ENCODE results near the gene FLYWCH1. TPM values are rescaled to one million over a fixed set of nuclear protein-coding genes. Genes with fewer than 3 reads are reported as not detected.

The FLYWCH1 gene
- total and polyA plus RNA-seq, 9 of the 15 experiments (the other 6 are each of a cell fraction or from before 2014, with no cell fraction given): 0.18 to 33.6 (median 11.3) TPM

- TF ChIP-seq, protein P1, sequence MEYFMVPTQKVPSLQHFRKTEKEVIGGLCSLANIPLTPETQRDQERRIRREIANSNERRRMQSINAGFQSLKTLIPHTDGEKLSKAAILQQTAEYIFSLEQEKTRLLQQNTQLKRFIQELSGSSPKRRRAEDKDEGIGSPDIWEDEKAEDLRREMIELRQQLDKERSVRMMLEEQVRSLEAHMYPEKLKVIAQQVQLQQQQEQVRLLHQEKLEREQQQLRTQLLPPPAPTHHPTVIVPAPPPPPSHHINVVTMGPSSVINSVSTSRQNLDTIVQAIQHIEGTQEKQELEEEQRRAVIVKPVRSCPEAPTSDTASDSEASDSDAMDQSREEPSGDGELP (CRISPR knock-in tag; IDR thresholded peaks at IDR 0.05; ENCODE audit: borderline replicate concordance): peak; percentile 60; the same call in 1 of the 2 replicates
- peak; percentile 64 for TF ChIP-seq BHLHE40 (IDR thresholded peaks at IDR 0.05; ENCODE audit: low read length)
- TF ChIP-seq GATAD2A (IDR thresholded peaks at IDR 0.05): no peak
- no peak for TF ChIP-seq MNT (conservative IDR thresholded peaks at IDR 0.05)
- TF ChIP-seq, protein P2, sequence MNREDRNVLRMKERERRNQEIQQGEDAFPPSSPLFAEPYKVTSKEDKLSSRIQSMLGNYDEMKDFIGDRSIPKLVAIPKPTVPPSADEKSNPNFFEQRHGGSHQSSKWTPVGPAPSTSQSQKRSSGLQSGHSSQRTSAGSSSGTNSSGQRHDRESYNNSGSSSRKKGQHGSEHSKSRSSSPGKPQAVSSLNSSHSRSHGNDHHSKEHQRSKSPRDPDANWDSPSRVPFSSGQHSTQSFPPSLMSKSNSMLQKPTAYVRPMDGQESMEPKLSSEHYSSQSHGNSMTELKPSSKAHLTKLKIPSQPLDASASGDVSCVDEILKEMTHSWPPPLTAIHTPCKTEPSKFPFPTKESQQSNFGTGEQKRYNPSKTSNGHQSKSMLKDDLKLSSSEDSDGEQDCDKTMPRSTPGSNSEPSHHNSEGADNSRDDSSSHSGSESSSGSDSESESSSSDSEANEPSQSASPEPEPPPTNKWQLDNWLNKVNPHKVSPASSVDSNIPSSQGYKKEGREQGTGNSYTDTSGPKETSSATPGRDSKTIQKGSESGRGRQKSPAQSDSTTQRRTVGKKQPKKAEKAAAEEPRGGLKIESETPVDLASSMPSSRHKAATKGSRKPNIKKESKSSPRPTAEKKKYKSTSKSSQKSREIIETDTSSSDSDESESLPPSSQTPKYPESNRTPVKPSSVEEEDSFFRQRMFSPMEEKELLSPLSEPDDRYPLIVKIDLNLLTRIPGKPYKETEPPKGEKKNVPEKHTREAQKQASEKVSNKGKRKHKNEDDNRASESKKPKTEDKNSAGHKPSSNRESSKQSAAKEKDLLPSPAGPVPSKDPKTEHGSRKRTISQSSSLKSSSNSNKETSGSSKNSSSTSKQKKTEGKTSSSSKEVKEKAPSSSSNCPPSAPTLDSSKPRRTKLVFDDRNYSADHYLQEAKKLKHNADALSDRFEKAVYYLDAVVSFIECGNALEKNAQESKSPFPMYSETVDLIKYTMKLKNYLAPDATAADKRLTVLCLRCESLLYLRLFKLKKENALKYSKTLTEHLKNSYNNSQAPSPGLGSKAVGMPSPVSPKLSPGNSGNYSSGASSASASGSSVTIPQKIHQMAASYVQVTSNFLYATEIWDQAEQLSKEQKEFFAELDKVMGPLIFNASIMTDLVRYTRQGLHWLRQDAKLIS (CRISPR knock-in tag; IDR thresholded peaks at IDR 0.05): no peak
- TF ChIP-seq, protein P3, sequence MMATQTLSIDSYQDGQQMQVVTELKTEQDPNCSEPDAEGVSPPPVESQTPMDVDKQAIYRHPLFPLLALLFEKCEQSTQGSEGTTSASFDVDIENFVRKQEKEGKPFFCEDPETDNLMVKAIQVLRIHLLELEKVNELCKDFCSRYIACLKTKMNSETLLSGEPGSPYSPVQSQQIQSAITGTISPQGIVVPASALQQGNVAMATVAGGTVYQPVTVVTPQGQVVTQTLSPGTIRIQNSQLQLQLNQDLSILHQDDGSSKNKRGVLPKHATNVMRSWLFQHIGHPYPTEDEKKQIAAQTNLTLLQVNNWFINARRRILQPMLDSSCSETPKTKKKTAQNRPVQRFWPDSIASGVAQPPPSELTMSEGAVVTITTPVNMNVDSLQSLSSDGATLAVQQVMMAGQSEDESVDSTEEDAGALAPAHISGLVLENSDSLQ (IDR thresholded peaks at IDR 0.05): peak; percentile 74; the same call in 1 of the 2 replicates
- TF ChIP-seq, protein P4, sequence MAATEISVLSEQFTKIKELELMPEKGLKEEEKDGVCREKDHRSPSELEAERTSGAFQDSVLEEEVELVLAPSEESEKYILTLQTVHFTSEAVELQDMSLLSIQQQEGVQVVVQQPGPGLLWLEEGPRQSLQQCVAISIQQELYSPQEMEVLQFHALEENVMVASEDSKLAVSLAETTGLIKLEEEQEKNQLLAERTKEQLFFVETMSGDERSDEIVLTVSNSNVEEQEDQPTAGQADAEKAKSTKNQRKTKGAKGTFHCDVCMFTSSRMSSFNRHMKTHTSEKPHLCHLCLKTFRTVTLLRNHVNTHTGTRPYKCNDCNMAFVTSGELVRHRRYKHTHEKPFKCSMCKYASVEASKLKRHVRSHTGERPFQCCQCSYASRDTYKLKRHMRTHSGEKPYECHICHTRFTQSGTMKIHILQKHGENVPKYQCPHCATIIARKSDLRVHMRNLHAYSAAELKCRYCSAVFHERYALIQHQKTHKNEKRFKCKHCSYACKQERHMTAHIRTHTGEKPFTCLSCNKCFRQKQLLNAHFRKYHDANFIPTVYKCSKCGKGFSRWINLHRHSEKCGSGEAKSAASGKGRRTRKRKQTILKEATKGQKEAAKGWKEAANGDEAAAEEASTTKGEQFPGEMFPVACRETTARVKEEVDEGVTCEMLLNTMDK (IDR thresholded peaks at IDR 0.05; ENCODE audit: borderline replicate concordance, insufficient read depth, low read depth, low read length, poor library complexity, severe bottlenecking): peak; percentile 33
- TF ChIP-seq, protein P5, sequence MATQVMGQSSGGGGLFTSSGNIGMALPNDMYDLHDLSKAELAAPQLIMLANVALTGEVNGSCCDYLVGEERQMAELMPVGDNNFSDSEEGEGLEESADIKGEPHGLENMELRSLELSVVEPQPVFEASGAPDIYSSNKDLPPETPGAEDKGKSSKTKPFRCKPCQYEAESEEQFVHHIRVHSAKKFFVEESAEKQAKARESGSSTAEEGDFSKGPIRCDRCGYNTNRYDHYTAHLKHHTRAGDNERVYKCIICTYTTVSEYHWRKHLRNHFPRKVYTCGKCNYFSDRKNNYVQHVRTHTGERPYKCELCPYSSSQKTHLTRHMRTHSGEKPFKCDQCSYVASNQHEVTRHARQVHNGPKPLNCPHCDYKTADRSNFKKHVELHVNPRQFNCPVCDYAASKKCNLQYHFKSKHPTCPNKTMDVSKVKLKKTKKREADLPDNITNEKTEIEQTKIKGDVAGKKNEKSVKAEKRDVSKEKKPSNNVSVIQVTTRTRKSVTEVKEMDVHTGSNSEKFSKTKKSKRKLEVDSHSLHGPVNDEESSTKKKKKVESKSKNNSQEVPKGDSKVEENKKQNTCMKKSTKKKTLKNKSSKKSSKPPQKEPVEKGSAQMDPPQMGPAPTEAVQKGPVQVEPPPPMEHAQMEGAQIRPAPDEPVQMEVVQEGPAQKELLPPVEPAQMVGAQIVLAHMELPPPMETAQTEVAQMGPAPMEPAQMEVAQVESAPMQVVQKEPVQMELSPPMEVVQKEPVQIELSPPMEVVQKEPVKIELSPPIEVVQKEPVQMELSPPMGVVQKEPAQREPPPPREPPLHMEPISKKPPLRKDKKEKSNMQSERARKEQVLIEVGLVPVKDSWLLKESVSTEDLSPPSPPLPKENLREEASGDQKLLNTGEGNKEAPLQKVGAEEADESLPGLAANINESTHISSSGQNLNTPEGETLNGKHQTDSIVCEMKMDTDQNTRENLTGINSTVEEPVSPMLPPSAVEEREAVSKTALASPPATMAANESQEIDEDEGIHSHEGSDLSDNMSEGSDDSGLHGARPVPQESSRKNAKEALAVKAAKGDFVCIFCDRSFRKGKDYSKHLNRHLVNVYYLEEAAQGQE (IDR thresholded peaks at IDR 0.05; ENCODE audit: borderline replicate concordance): peak; percentile 28; the same call in 1 of the 2 replicates
- TF ChIP-seq, protein P5 (CRISPR knock-in tag; IDR thresholded peaks at IDR 0.05; ENCODE audit: low read depth): no peak
Measured at GRCh38 chr16:2950773-2951172, 39.0 kb downstream of the FLYWCH1 start (continued).

Measured in K562 (cell line).